Measurements from ENCODE around the gene MAN1B1. TPM values are rescaled to one million over a fixed set of nuclear protein-coding genes. Genes with fewer than 3 reads are reported as not detected.
A peak's percentile ranks its signal among the peaks of the same experiment; 100 is the strongest.

MAN1B1 gene
- total and polyA plus RNA-seq, 2 of the 4 experiments (the other 2 are of a cell fraction), result 28.7 to 55.1 TPM

DNA sequence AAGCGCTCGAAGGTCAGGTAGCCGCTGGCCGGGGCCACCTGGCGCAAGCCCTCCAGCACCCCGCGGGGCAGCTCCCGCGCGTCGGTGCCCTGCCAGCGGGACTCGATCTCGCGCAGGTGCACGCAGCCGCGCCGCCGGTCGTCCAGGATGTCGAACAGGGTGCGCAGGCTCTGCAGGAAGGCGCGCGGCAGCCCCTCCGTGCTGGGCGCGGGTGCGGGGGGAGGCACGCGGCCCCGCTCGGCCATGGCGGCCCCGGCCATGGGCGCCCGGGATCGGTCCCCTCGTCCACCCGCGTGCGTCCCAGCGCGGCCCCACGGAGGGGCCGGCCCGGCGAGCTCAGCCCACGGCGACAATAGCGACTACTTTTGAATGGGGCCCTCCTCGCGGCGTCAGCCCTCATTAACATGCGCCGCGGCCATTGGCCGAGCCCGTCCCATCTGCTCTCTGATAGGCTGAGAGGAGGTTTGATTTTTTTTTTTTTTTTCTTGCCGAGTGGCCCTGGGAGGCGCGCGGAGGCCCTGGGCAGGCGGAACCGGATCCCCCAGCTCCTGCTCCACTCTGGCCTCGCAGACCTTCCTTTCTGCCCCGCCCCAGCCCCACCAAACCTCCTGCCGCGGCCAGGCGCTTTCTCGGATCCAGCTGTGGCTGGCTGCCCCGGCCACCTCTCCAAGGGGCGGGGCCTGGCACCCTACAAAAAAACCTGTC is 16.4 kb upstream of the MAN1B1 start, which contains the start of gene SAPCD2:
SAPCD2 (minus strand) TSS at position 357 of the 705 bp plus-strand sequence; CDS start at position 260, 97 bp downstream.
- no peak within 1 kb of the TSS for H2BK15ac ChIP-seq (ENCODE audit: low read depth, low read length)
- H3K9me1 ChIP-seq (ENCODE audit: insufficient read depth, low read length), result no peaks in the 10 kb centered on the region
- H3K9ac ChIP-seq (ENCODE audit: low read depth, low read length), result peak within 1 kb of the TSS; percentile 23; the same call in 1 of the 2 replicates
- ATAC-seq (ENCODE audit: low read depth) (peak; percentile 94), DNase-seq (peak; percentile 79)
- no peak within 1 kb of the TSS for H2BK20ac ChIP-seq (ENCODE audit: low read depth, low read length)
- peak within 1 kb of the TSS; percentile 43; the same call in 1 of the 2 replicates for H3K4ac ChIP-seq (ENCODE audit: low read depth, low read length)
- peak within 1 kb of the TSS; percentile 70 for H2AK5ac ChIP-seq (ENCODE audit: low read depth, low read length)
- H3K4me1 ChIP-seq (ENCODE audit: control insufficient read depth, insufficient read depth, low read length), result peaks cover 3% of the 10 kb centered on the region; the same call in 1 of the 2 replicates
- H3K36me3 ChIP-seq (ENCODE audit: control insufficient read depth, insufficient read depth, low read length), result no peaks in the 10 kb centered on the region
- H2BK5ac ChIP-seq (ENCODE audit: low read depth, low read length, poor library complexity, severe bottlenecking), result no peak within 1 kb of the TSS
- no peak within 1 kb of the TSS for H3K56ac ChIP-seq (ENCODE audit: extremely low read depth, insufficient read depth, low read length)
- no peak for TF ChIP-seq RCOR1 (IDR thresholded peaks at IDR 0.05; ENCODE audit: insufficient replicate concordance, low read length)
- TF ChIP-seq CHD1 (IDR thresholded peaks at IDR 0.05; ENCODE audit: low read depth, low read length), result no peak
- TF ChIP-seq, protein P1, sequence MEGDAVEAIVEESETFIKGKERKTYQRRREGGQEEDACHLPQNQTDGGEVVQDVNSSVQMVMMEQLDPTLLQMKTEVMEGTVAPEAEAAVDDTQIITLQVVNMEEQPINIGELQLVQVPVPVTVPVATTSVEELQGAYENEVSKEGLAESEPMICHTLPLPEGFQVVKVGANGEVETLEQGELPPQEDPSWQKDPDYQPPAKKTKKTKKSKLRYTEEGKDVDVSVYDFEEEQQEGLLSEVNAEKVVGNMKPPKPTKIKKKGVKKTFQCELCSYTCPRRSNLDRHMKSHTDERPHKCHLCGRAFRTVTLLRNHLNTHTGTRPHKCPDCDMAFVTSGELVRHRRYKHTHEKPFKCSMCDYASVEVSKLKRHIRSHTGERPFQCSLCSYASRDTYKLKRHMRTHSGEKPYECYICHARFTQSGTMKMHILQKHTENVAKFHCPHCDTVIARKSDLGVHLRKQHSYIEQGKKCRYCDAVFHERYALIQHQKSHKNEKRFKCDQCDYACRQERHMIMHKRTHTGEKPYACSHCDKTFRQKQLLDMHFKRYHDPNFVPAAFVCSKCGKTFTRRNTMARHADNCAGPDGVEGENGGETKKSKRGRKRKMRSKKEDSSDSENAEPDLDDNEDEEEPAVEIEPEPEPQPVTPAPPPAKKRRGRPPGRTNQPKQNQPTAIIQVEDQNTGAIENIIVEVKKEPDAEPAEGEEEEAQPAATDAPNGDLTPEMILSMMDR (conservative IDR thresholded peaks at IDR 0.05; ENCODE audit: low read depth, low read length), result no peak
- no peak for TF ChIP-seq POLR2A (IDR thresholded peaks at IDR 0.05; ENCODE audit: low read depth, low read length)
- TF ChIP-seq MXI1 (IDR thresholded peaks at IDR 0.05; ENCODE audit: borderline replicate concordance, low read depth, low read length), result no peak
- TF ChIP-seq SMC3 (IDR thresholded peaks at IDR 0.05; ENCODE audit: low read depth, low read length), result no peak
- H3K4me2 ChIP-seq (ENCODE audit: low read depth, low read length), result peak within 1 kb of the TSS; percentile 51
- H3K27me3 ChIP-seq (ENCODE audit: control insufficient read depth, insufficient read depth, low read length), result no peaks in the 10 kb centered on the region; the same call in 1 of the 2 replicates
- peak within 1 kb of the TSS; percentile 90 for H2AFZ ChIP-seq (replicated peaks; ENCODE audit: low read length, poor library complexity)
- peak within 1 kb of the TSS; percentile 53 for H3K4me3 ChIP-seq (ENCODE audit: insufficient read depth, low read depth, low read length)
- H4K20me1 ChIP-seq (ENCODE audit: insufficient read depth, low read length), result no peaks in the 10 kb centered on the region
- H3K18ac ChIP-seq (ENCODE audit: low read depth, low read length), result no peak within 1 kb of the TSS
- intact Hi-C loops (cut with micrococcal nuclease), result loop anchor here (1.0 kb wide), 1 partner anchor 16 kb away; the partner anchor contains the start of gene MAN1B1
- peak within 1 kb of the TSS; percentile 44 for H2AK9ac ChIP-seq (replicated peaks; ENCODE audit: low read depth, low read length, poor library complexity)
- dilution Hi-C loops (cut with HindIII; ENCODE audit: low sequenced_read_pairs, unreplicated experiment), result no loop called here
- no peak within 1 kb of the TSS for H4K5ac ChIP-seq (ENCODE audit: low read depth, low read length)
- peak within 1 kb of the TSS; percentile 76 for H4K91ac ChIP-seq (ENCODE audit: insufficient read depth, low read depth, low read length)
- H3K23ac ChIP-seq (ENCODE audit: low read depth, low read length), result no peak within 1 kb of the TSS
- ChIA-PET CTCF (interaction anchor here (0.7 to 1.0 kb wide), 2 partner anchors 18 to 41 kb away, joined by 3 to 4 read pairs; no protein-coding TSS in a partner anchor), POLR2A (ENCODE audit: unreplicated experiment) (interaction anchor here (0.6 kb wide), 1 partner anchor 1186 kb away, joined by 3 read pairs; no protein-coding TSS in a partner anchor)
- 1% methylated on average over 38 of the region's 74 CpGs; no CpG with 5 or more reads in 1 of the 2 experiments for WGBS, 2 experiments (ENCODE audit: extremely low coverage in 2 of 2, insufficient read length in 1 of 2)
- H4K8ac ChIP-seq (ENCODE audit: low read depth in 2 of 2, low read length in 2 of 2), result peak within 1 kb of the TSS; percentile 74 to 79; a peak in 3 of 4 replicates
- BruUV-seq (replicated peaks), result no TSS peak
- no peak within 1 kb of the TSS for H3K14ac ChIP-seq (replicated peaks; ENCODE audit: low read depth, low read length)
- H3K9me3 ChIP-seq (ENCODE audit: control insufficient read depth, insufficient read depth, low read length), result no peaks in the 10 kb centered on the region
- no peak within 1 kb of the TSS; the same call in 1 of the 2 replicates for H3K27ac ChIP-seq (ENCODE audit: insufficient read depth, low read length)
- in situ Hi-C loops (cut with MboI; ENCODE audit: low sequenced_read_pairs), result no loop called here
- H3K79me1 ChIP-seq (ENCODE audit: low read depth in 1 of 2, low read length in 2 of 2), result peaks cover 2 to 11% of the 10 kb centered on the region in 2 experiments
- H2BK120ac ChIP-seq (ENCODE audit: low read depth, low read length), result no peak within 1 kb of the TSS
